Stimulated activated naive CD4-positive, alpha-beta T cell (primary cell): Measurements from ENCODE around the gene RITA1.

Experiments used
- DNase-seq, 6 experiments: peaks; one replicate each; lab custom pipeline; 2025; lab: John Stamatoyannopoulos, UW

The RITA1 gene

DNA sequence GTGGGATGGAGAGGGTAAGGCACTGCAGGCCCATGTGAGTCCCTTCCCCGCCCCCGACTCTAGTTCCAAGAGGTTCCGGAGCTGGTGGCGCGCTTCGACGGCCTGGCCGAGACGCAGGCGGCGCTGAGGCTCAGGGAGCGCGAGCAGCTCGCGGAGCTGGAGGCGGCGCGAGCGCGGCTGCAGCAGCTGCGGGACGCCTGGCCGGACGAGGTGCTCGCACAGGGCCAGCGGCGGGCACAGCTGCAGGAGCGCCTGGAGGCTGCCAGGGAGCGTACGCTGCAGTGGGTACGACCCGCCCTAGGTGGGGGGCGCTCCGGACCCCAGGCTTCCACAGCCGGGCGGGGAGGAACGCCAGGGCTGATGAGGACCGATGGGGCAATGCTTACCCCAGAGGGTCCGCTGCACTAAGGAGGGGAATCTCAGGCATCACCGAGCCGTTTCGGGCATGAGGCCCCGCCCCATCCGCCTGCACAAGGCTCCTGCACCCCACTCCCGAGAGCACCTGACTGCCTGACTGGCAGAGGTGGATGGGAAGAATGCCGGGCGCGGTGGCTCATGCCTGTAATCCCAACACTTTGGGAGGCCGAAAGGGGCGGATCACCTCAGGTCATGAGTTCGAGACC lies 31.1 kb upstream of the RITA1 start:
- peak in 3 of 6 experiments; percentile 10 to 33 (median 19) for DNase-seq

DNA sequence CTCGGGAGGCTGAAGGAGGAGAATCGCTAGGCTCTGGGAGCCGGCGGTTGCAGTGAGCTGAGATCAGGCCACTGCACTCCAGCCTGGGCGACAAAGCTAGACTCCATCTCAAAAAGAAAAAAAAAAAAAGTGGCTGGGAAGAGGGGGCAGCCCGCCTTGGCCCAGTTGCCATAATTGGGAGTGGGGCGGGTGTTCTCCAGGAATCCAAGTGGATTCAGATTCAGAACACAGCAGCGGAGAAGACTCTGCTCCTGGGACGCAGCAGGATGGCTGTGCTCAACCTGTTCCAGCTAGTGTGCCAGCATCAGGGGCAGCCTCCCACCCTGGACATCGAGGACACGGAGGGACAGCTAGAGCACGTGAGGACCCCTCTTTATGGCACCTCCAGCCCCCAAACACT lies 30.5 kb upstream of the RITA1 start:
- no peak for DNase-seq

DNA sequence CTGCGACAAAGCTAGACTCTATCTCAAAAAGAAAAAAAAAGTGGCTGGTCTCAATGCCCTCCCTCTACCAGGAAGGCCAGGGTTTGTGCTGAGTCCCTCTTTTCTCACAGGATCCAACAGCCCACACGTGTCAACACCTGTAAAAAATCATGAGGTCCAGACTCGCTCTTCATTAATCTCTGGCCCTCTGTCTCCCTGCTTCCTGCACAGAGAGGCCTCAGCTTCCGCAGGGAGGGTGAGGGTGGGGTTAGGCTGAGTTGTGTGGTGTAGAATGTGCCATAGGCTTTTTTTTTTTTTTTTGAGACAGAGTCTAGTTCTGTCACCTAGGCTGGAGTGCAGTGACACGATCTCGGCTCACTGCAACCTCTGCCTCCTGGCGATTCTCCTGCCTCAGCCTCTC lies 29.9 kb upstream of the RITA1 start:
- DNase-seq = no peak

DNA sequence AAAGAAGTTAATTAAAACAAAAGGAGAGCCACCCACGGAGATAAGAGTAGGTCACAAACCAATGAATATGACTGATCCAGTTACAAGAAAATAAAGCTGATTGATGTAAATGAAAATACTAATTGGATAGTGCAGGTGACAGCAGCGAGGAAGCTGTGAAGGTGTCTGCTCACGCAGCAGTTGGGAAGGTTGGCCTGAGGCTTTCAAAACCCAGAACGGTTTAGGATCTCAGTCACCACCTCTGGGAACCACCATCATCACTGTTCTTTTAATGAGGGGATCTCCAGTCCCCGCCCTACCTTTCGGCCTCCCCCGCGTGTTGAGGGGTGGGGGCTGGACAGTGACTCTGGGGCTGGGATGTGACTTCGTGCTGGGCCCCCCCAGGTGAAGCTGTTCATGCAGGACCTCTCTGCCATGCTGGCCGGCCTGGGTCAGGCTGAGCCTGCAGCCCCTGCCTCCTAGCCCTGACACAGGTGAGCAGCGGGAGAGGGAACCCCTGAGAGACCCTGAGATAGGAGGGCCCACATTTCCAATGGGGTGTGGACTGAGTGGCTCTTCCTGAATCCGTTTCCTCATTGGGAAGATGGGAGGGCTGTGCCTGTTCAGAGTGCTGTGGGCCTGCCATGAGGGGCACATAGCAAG lies 28.2 kb upstream of the RITA1 start:
- DNase-seq = no peak

DNA sequence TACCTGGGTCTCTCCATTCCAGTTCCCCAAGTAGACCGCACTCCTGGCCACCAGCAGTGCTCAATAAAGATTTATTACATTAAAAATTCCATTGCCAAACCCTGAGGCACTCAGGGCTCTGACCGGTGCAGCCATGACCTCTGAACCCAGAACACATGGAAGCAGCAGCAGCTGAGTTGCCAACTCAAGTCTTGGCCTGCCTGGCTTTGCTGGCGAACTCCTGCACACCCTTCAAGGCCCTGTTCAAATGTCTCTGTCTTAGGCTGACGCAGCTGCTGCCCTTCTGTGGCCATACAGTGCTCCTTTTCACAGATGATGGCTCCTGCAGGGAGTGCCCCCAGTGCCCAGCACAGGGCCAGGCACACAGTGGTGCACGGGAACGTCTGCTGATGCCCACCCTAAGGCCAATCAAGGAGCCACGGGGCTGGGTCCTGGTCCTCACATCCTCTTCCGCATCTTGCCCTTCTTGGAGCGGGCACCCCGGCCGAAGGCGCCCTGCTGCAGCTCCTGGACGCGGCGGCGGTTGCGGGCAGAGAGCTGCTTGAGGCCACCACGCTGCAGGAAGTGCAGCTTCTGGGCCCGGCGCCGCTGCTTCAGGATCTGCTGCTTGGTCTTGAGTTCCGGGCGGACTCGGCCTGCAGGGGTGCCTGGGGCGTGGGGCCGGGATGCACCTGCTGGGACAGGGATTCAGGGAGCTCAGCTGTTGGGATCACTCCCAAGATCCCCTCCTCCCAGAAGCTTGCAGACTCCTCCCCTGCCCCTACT lies 26.9 kb upstream of the RITA1 start:
- no peak for DNase-seq

DNA sequence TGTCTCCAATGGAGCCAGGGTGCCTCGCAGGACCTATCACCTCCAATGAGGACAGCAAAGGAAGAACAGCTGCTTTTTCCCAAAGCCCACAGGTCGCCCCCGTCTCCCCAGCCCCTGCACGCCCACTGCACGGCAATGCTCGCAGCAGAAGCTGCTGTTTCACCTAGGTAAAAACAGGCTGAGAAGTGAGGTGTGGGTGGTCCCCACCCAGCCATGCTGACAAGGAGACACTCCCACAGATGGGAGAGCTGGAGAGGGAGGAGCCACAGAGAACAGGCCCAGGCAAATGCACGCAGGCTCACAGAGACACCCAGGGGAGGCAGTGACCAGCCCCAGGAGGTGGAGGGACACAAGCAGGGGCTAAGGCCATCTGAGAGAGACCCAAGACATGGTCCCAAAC lies 25.6 kb upstream of the RITA1 start:
- DNase-seq = no peak

DNA sequence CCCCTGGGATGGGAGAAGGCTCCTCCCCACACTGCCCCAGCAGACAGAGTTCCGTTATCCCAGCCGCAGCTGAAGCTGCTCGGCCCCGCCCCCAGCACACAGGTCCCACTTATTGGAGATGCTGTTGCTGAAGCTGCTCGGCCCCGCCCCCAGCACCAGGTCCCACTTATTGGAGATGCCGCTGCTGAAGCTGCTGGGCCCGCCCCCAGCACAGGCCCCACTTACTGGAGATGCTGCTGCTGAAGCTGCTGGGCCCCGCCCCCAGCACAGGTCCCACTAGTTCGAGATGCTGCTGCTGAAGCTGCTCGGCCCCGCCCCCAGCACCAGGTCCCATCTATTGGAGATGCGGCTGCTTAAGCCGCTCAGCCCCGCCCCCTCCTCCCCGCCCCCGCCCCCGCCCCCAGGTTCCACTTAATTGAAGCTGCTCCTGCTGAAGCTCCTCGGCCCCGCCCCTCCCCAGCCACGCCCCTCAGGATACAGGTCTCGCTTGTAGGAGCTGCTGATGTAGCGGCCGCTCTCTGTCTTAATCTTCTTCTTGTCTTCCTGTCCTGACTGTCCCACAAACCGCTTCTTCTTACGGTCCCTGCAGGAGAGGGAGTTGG lies 24.0 kb upstream of the RITA1 start:
- no peak for DNase-seq

DNA sequence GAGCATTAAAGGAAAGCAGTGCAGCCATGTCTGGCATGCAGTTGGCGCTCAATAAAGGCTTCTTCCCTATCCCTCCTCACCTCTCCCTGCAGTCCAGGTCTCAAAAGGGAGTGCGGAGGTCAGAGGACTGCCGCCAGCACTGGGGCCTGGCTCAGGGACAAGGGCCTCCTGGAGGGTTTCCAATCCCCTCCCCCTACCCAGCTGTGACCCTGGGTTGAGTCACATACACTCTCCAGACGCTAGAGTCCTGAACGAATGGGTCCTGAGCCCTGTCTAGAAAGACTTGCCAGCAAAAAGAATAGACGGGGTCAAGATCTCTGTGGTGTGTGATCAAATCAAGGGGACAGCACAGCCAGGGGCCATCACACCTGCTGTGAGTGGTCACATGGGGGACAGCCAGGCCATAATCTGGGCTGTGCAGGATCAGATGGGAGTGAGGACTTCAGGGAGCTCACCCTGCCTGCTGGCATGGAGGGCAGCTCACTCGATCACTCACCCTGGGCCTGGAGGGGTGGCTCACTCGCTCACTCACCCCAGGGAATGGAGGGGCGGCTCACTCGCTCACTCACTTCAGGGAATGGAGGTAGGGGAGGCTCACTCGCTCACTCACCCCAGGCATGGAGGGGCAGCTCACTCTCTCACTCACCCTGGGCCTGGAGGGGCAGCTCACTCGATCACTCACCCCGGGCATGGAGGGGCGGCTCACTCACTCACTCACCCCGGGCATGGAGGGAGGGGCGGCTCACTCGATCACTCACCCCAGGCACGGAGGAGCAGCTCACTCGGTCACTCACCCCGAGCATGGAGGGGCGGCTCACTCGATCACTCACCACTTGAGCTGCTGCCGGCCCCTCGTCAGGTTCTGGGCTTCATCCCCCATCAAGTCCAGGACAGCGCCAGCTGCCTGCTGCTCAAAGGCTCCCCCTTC lies 23.2 kb upstream of the RITA1 start:
- no peak for DNase-seq

DNA sequence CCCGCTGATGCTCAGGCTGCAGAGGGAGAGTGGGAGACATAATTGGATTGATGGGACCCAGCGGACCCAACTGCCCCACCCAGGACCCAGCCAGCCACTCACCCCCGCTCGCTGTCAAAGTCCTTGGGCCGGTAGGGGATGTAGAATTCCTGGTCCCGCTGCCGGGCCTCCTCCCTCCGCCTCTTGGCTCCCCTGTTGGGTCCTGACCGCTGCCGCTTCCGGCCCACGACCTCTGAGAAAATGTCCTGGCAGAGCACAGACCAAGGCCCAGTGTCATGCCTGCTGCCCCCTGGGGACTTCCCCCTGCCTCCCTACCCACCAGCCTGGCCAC lies 22.5 kb upstream of the RITA1 start:
- no peak for DNase-seq

DNA sequence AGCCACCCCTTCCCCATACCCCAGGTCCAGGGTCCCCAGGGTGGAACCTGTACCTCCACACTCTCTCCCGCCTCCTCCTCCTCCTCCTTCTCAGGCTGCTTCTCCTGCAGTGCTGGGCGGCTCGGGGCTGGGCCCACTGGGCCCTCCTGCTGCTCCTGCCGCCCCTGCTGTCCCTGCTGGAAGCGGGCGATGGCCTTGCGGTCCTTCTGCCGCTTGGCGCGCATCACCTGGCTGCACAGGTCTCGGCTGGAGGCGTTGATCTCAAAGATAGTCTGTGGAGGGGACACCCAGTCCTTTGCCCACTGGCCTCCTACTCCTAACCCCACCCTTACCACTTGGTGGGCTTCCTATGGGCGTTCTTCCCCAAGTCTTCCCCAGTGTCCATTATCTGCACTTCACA lies 21.5 kb upstream of the RITA1 start:
- DNase-seq = no peak

DNA sequence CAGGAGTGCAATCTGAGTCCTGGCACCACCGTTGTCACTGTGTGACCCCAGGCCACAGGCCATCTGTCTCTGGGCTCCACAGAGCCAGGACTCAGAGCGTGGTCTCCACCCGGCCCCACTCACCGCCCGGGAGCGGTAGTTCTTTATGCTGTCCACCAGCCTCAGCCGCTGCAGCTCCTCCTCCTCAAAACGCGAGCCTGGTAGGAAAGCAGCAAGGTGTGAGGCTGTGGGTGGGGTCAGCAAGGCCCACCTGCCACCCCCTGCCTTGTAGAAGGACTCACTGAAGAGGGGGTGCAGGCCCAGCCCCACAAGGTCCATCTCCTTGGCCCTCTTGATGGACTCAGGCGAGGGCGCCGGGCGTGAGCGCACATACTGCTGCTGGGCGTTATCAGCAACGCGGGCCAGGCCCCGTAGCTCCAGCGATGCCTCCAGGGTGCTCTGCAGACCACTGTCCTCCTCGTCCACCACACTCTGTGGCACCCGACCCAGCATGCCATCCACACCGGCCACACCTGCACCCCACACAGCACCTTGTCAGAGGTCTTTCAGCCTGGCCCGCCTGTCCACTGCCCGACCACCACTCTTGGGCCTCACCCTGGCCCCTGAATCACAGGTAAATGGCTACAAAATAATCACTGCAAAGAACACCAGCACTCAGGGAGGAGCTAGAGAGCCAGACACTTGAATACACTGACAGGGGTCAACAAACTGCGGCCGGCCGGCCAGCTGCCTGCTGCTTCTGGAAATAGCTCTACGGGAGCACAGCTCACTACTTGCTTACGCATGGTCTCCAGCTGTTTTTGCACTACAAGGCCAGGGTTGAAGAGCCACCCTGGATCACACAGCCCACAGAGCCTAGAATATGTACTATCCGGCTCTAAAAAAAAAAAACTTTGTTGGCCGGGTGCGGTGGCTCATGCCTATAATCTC lies 19.7 kb upstream of the RITA1 start:
- no peak for DNase-seq

DNA sequence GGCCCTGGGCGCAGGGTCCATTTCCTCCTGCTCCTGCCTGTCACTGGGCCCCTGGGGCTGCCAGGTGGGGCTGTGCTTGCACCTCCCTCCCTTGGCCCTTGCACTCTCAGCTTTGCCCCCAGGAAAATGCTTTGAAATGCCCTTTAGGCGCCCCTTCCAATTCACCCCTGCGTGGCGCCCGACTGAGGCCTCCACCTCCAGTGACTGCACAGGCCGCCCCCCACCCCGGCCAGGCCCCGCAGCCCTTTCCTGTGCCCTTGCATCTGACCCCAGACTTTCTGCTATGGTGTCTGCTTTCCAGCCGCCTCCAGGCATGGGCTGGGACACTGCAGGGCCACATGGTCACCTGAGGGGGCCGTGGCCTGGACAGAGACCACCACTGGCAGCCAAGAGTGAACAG lies 17.7 kb upstream of the RITA1 start:
- no peak for DNase-seq

DNA sequence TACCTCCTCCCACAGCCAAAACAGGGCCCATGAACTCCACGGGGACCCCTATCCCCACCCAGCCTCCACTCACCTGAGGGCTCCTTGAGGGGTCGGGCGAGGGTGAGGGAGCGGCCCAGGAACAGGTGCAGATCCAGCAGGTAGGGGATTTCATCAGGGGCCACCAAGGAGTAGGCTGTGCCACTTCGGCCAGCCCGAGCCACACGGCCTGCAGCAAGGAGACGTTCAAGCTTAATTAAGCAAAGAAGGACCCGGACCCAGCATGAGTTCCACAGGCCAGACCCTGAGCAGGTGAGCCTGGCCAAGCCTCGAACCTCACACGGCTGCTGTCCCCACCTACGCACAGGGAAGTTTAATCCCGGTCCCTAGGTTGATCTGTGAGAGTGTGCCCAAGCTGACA lies 15.8 kb upstream of the RITA1 start:
- DNase-seq = no peak

DNA sequence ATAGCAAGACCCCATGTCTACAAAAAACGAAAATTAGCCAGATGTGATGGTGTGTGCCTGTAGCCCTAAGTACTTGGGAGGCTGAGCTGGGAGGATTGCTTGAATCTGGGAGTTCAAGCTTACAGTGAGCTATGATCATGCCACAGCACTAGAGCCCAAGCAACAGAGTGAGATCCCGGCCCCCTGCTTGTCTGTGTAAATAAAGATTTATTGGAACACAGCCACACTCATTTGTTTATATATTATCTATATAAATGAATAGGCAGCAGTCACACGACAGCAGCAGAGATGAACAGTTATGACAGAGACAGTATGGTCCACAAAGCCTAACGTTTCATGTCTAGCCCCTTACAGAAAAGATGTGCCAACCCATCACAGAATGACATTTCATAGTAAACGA lies 15.1 kb upstream of the RITA1 start:
- no peak for DNase-seq

DNA sequence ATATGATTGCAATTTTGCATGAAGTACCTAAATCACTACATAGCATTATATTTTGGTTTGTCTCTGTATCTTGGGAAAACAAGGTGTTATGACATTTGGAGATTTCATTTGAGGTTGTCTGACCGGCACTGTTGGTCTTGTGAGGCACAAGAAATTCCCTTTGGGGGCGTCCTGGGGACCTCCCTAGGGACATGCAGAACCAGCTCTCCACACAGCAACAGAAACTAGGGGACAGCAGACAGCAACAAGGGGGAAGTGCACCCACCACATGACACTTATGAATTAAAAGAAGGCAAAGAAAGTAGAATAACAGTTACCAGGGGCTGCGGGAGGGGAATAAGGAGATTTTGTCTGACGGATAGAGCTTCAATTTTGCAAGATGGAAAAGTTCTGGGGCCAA lies 14.6 kb upstream of the RITA1 start:
- DNase-seq = no peak

DNA sequence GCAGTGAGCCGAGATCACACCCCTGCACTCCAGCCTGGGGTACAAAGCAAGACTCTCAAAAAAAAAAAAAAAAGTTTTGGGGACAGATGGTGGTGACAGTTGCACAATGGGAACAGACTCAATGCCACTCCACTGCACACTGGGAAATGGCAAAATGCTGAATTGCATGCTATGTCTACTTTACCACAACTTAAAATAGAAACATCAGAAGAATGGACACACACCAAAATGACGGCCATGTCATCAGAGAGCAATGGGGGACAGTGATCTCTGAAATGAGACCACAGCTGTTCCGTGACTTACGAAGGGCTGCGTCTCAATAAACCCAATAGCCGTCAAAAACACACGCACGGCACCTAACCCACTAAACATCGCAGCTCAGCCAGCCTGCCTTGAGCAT lies 14.0 kb upstream of the RITA1 start:
- DNase-seq = no peak

DNA sequence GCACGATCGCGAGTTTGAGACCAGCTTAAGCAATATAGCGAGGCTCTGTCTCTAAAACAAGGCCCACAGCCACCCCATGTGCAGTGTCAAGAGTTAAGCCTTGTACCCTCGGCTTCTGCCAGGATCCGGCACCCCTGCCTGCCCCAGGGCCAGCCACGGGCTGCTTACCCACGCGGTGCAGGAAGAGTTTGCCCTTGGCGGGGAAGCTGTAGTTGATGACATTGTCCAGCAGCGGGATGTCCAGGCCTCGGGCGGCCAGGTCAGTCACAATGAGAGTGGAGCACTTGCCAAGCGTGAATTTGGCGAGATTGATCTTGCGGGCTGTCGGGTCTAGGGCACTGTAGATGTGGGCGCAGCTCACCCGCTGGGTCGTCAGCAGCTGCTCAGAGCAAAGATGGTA lies 13.3 kb upstream of the RITA1 start:
- DNase-seq = no peak

DNA sequence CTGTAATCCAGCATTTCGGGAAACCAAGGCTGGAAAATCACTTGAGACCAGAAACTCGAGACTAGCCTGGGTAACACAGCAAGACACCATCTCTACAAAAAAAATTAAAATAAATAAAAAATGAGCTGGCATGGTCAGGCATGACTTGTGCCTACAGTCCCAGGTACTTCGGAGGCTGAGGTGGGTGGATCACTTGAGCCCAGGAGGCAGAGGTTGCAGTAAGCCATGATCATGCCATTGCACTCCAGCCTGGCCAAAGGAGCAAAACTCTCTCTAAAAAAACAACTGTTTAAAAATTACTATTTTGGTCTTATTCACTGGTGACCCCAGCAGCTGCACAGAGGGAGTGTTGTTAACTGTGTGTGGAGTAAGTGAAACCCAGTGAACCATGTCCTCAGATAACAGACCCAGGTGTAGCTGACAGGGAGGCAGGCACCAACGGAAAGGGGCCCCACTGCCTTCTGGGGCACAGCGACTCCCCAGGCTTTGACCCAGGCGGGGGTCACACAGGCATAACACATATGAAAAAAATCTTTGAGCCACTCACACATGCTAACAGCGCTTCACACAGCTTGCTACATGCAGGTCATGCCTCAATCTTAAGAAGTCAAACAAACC lies 12.3 kb upstream of the RITA1 start:
- DNase-seq = no peak

DNA sequence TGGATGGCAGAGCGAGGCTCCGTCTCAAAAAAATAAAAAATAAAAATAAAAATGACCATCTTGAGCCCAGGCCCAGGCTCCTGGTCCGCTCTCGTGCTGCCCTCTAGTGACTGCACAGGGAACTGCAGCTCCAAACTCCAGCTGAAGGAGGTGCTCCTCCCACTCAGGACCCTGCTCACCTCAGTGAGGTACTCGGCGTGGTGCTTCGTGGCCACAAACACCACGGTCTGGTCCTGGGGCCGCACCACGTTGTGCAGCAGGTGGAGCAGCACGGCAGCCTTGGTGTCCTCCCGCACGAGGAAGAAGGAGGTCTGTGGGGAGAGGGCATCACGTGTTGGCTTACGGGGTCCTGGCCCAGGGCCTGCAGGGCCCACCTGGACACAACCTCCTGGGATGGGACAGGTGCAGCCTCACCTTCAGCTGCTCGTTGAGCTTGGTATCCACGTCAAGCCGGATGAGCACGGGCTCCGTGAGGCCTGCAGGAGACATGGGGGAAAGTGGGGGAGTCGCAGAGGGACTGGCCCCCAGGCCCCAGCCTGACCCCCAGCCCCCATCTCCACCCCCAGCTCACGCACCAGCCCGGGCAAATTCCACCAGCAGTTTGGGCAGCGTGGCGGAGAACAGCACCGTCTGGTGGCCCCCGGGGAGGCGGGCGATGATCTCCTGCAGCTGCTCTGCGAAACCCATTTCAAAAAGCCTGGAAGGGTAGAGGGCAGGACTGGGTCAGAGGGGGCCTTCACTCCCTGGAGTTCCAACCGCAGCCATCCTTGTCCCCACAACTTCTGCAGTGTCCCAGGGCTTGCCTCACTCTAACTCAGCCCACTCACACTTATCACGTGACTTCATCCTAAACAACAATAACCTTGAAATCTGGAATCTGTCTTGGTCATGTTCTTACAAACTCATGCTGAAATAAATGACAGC lies 10.8 kb upstream of the RITA1 start:
- peak; percentile 30 to 77 (median 70) for DNase-seq
